ENCODE data around the gene PIK3CG.
"Not testable (repeated sequence)": the region's sequence is repeated elsewhere in the genome, so short reads cannot be mapped to it uniquely, and the experiment has no call there.

Gene PIK3CG

GRCh38 chr7:106865130-106866041 is at the start of gene PIK3CG:
PIK3CG (plus strand) TSS chr7:106865282; CDS start chr7:106867562, 2,280 bp downstream.
- Mint-ChIP-seq H3K36me3 (peaks cover 27 to 32% of the 10 kb centered on the region in 2 donors), H3K4me3 (peak within 1 kb of the TSS; percentile 90 to 94), H3K9me3 (no peaks in the 10 kb centered on the region), H3K27ac (peak within 1 kb of the TSS; percentile 87), H3K27me3 (no peaks in the 10 kb centered on the region), H3K4me1 (peaks cover 43 to 76% of the 10 kb centered on the region in 2 donors)
- peak; percentile 58 for DNase-seq
- peak; percentile 86 to 87 for ATAC-seq (replicated peaks)

GRCh38 chr7:106817098-106817497 is 48.0 kb upstream of the PIK3CG start:
- Mint-ChIP-seq H3K27ac (no peak overlapping the region), H3K36me3 (no peaks in the 10 kb centered on the region), H3K9me3 (no peaks in the 10 kb centered on the region), H3K4me1 (peaks cover 8 to 10% of the 10 kb centered on the region in 2 donors), H3K4me3 (no peak overlapping the region), H3K27me3 (no peaks in the 10 kb centered on the region)
- DNase-seq (no peak), ATAC-seq (replicated peaks) (no peak)

DNA sequence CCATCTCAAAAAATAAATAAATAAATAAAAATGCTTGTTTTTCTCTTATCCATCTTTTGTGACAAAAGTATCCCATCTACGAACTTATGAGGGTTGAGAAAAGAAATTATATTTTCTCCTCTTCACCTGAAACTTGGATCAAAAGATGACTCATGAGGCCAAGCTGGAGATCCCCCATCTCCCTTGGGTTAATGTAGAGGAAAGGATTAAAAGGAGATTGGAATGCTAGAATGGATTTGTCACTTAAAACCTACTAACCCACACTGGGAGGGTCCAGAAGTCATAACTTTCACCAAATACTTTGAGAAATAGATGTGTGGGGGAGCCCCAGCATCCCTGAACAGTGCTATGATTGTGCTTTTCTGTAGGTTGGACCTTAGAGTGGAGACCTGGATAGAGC is 46.3 kb upstream of the PIK3CG start:
- Mint-ChIP-seq H3K36me3 (no peaks in the 10 kb centered on the region), H3K4me3 (no peak overlapping the region), H3K27ac (no peak overlapping the region), H3K27me3 (no peaks in the 10 kb centered on the region), H3K9me3 (no peaks in the 10 kb centered on the region), H3K4me1 (peaks cover 4 to 7% of the 10 kb centered on the region in 2 donors)
- ATAC-seq (replicated peaks) (no peak), DNase-seq (no peak)

- Mint-ChIP-seq H3K9me3 (no peaks in the 10 kb centered on the region), H3K4me3 (no peak overlapping the region), H3K4me1 (peaks cover 6 to 10% of the 10 kb centered on the region in 2 donors), H3K27ac (no peak overlapping the region), H3K36me3 (no peaks in the 10 kb centered on the region), H3K27me3 (no peaks in the 10 kb centered on the region)
- DNase-seq: no peak
- no peak for ATAC-seq (replicated peaks)
These were observed 45.5 kb upstream of the PIK3CG start for GRCh38 chr7:106819546-106819945.

DNA sequence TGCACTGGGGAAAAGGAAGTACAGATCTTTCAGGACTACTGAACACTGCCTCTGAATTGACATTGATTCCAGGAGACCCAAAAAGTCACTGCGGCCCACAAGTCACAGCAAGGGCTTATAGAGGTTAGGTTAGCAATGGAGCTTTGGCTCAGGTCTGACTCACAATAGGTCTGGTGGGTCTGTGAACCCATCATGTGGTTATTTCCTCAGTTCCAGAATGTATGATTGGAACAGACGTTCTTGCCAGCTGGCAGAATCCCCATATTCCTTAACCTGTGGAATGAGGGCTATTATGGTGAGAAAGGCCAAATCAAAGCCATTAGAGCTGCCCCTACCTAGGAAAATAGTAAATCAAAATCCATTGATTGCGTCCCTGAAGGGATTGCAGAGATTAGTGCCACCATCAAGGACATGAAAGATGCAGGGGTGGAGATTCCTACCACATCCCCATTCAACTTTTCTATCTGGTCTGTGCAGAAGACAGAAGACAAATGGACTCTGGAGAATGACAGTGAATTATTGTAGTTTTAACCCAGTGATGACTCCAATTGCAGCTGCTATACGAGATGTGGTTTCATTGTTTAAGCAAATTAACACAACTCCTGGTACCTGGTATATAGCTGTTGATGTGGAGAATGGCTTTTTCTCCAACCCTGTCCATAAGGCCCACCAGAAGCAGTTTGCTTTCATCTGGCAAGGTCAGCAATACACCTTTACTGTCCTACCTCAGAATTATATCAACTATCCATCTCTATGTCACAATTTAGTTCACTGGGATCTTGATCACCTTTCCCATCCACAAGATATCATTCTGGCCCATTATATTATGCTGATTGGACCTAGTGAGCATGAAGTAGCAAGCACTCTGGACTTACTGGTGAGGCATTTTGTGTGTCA is 44.5 kb upstream of the PIK3CG start:
- DNase-seq: no peak
- no peaks in the 10 kb centered on the region for H3K36me3 Mint-ChIP-seq
- H3K4me3 Mint-ChIP-seq: no peak overlapping the region
- H3K27ac Mint-ChIP-seq: no peak overlapping the region
- H3K27me3 Mint-ChIP-seq: no peaks in the 10 kb centered on the region
- no peak for ATAC-seq (replicated peaks)
- H3K4me1 Mint-ChIP-seq: peaks cover 2 to 5% of the 10 kb centered on the region in 2 donors
- H3K9me3 Mint-ChIP-seq: no peaks in the 10 kb centered on the region

DNA sequence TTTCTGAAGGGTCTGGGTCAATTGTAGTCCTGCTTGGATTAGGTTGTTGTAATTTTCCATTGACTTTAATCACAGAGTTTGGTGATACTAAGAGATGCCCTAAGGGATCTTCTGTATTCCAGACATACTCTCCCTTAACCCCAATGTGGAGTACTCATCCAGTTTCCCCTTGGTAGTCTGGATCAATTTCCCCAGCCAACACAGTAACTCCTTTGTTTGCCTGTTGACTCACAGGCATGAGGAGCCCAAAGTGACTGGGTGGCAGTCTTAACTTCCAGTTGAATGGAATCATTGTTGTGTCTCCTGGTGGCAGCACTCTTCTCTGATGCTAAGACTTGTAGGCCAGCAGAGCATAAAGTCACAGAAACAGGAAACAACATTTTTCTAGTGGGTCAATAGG is 41.5 kb upstream of the PIK3CG start:
- Mint-ChIP-seq H3K27ac (no peak overlapping the region), H3K9me3 (no peaks in the 10 kb centered on the region), H3K4me1 (peaks cover 2 to 5% of the 10 kb centered on the region in 2 donors), H3K4me3 (no peak overlapping the region), H3K36me3 (no peaks in the 10 kb centered on the region), H3K27me3 (no peaks in the 10 kb centered on the region)
- DNase-seq (no peak), ATAC-seq (replicated peaks) (no peak)

DNA sequence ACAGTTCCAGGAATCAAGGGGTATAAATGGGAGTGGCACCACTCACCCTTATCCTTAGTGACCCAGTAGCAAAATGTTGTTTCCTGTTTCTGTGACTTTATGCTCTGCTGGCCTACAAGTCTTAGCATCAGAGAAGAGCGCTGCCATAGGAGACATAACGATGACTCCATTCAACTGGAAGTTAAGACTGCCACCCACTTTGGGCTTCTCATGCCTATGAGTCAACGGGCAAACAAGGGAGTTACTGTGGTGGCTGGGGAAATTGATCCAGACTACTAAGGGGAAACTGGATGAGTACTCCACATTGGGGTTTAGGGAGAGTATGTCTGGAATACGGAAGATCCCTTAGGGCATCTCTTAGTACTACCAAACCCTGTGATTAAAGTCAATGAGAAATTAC is 40.6 kb upstream of the PIK3CG start:
- no peak overlapping the region for H3K4me3 Mint-ChIP-seq
- no peak for ATAC-seq (replicated peaks)
- H3K27ac Mint-ChIP-seq: no peak overlapping the region
- H3K36me3 Mint-ChIP-seq: no peaks in the 10 kb centered on the region
- H3K9me3 Mint-ChIP-seq: no peaks in the 10 kb centered on the region
- H3K27me3 Mint-ChIP-seq: no peaks in the 10 kb centered on the region
- DNase-seq: no peak
- peaks cover 2 to 5% of the 10 kb centered on the region in 2 donors for H3K4me1 Mint-ChIP-seq

- Mint-ChIP-seq H3K27ac (no peak overlapping the region), H3K4me1 (peaks cover 2 to 5% of the 10 kb centered on the region in 2 donors), H3K9me3 (peaks cover 5 to 12% of the 10 kb centered on the region in 2 donors), H3K4me3 (no peak overlapping the region), H3K36me3 (peaks cover 0 to 13% of the 10 kb centered on the region in 2 donors), H3K27me3 (no peaks in the 10 kb centered on the region)
- ATAC-seq (replicated peaks) (no peak), DNase-seq (no peak)
These were observed 37.5 kb upstream of the PIK3CG start for GRCh38 chr7:106827626-106828025.

GRCh38 chr7:106829496-106829895 is 35.6 kb upstream of the PIK3CG start:
- ATAC-seq (replicated peaks) (no peak), DNase-seq (no peak)
- H3K4me1 Mint-ChIP-seq: peaks cover under 1 to 2% of the 10 kb centered on the region in 2 donors
- H3K4me3 Mint-ChIP-seq: no peak overlapping the region
- no peak overlapping the region for H3K27ac Mint-ChIP-seq
- no peaks in the 10 kb centered on the region for H3K27me3 Mint-ChIP-seq
- H3K36me3 Mint-ChIP-seq: peaks cover 0 to 13% of the 10 kb centered on the region in 2 donors
- peaks cover 5 to 12% of the 10 kb centered on the region in 2 donors for H3K9me3 Mint-ChIP-seq

DNA sequence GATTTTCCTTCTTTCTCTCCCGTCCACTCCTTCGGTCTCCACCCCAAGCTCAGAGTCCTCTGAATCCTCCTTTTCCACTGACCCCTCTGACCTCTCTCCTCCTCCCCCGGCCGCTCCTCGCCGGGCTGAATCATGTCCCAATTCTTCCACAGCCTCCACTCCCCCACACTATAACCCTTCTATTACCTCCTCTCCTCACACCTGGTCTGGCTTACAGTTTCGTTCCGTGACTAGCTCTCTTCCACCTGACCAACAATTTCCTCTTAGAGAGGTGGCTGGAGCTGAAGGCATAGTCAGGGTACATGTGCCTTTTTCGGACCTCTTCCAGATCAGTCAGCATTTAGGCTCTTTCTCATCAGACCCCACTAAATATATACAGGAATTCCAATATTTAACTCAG is 34.2 kb upstream of the PIK3CG start:
- not testable (repeated sequence) for H3K27ac Mint-ChIP-seq; H3K4me3 Mint-ChIP-seq; H3K4me1 Mint-ChIP-seq; H3K27me3 Mint-ChIP-seq; ATAC-seq (replicated peaks); DNase-seq
- H3K36me3 Mint-ChIP-seq: peaks cover 0 to 13% of the 10 kb centered on the region in 2 donors
- H3K9me3 Mint-ChIP-seq: peaks cover 5 to 12% of the 10 kb centered on the region in 2 donors

DNA sequence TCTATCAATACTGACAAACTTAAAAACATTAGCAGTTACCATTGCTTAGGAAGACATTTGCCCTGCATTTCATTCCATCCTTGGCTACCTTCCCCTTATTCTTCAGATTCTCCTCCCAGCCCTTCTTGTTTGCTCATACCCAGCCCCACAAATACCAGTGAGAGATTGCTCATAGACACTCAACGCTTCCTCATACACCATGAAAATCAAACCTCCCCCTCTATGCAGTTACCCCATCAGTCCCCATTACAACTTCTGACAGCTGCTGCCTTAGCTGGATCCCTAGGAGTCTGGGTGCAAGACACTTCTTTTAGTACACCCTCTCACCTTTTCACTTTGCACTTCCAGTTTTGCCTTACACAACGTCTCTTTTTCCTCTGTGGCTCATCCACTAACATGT is 28.3 kb upstream of the PIK3CG start:
- no peak for ATAC-seq (replicated peaks)
- Mint-ChIP-seq H3K27ac (no peak overlapping the region), H3K9me3 (peaks cover 0 to 2% of the 10 kb centered on the region in 2 donors), H3K36me3 (no peaks in the 10 kb centered on the region), H3K4me3 (no peak overlapping the region), H3K27me3 (no peaks in the 10 kb centered on the region), H3K4me1 (peaks cover 9 to 14% of the 10 kb centered on the region in 2 donors)
- DNase-seq: no peak

- Mint-ChIP-seq H3K9me3 (peaks cover 0 to 2% of the 10 kb centered on the region in 2 donors), H3K4me1 (peaks cover 15 to 19% of the 10 kb centered on the region in 2 donors), H3K36me3 (no peaks in the 10 kb centered on the region), H3K27me3 (no peaks in the 10 kb centered on the region), H3K4me3 (no peak overlapping the region), H3K27ac (no peak overlapping the region)
- peak; percentile 89 to 90 for ATAC-seq (replicated peaks)
- DNase-seq: no peak
These were observed 25.6 kb upstream of the PIK3CG start for GRCh38 chr7:106839511-106839910.

DNA sequence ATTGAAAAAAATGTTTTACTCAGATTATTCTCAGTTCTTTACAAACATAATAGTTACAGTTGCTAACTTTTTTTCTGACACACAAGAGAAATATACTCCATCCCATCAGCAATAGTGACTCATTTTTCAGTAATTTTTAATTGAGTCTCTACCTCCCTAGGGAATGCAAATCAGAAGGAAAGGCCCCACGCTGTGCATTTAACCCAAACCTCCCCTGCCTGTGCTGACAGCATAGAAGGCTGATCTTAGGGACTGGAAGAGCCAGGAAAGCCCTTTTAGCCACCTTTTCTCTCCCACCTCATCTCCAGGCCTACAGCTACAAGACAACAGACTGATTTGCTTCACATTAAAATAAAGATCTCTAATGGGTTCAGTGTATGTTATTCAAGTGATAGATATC is 24.7 kb upstream of the PIK3CG start:
- ATAC-seq (replicated peaks) (peak; percentile 59 to 63), DNase-seq (no peak)
- no peaks in the 10 kb centered on the region for H3K27me3 Mint-ChIP-seq
- peaks cover 0 to 2% of the 10 kb centered on the region in 2 donors for H3K9me3 Mint-ChIP-seq
- H3K36me3 Mint-ChIP-seq: no peaks in the 10 kb centered on the region
- H3K4me1 Mint-ChIP-seq: peaks cover 18 to 19% of the 10 kb centered on the region in 2 donors
- H3K27ac Mint-ChIP-seq: no peak overlapping the region
- H3K4me3 Mint-ChIP-seq: no peak overlapping the region

DNA sequence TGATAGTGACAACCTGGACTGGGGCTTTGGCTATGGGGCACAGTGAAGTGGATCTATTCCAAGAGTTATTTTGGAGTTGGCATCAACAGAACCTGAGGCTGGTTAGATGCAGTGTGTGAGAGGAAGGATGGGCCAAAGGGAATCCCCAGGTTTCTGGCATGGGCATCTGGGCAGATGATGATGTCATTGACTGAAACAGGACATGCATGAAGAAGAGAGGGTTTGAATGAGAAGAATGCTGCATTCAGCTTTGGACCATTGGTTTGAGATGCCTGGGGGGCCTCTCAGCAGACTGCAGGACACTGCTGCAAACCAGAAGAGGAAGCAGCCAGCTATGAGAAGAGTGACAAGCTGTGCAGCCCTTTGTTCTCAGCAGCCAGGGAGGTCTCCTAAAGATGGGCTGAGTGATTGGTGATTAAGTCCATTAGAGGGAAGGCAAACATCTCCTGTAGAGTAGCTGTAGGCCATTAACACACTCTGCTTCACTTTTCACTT is 23.1 kb upstream of the PIK3CG start:
- H3K4me1 Mint-ChIP-seq: peaks cover 18 to 19% of the 10 kb centered on the region in 2 donors
- peaks cover 0 to 5% of the 10 kb centered on the region in 2 donors for H3K27me3 Mint-ChIP-seq
- no peak overlapping the region for H3K4me3 Mint-ChIP-seq
- peaks cover 0 to 2% of the 10 kb centered on the region in 2 donors for H3K9me3 Mint-ChIP-seq
- DNase-seq (no peak), ATAC-seq (replicated peaks) (peak; percentile 47 to 64)
- peak overlapping the region; percentile 32 for H3K27ac Mint-ChIP-seq
- peaks cover 0 to 2% of the 10 kb centered on the region in 2 donors for H3K36me3 Mint-ChIP-seq
